SJCRH30 (cell line): ENCODE measurements around the gene SPATS2. TPM values are rescaled to one million over a fixed set of nuclear protein-coding genes. Genes with fewer than 3 reads are reported as not detected.
A peak's percentile ranks its signal among the peaks of the same experiment; 100 is the strongest.

Source experiments
- DNase-seq, 2 experiments: peaks; one replicate each; pipeline ENCODE4 v3.0.0-alpha.2; 2015 to 2020
- H3K27ac ChIP-seq: fragments of 250-450 bp; sonication (Bioruptor Pico); 2 replicates; pipeline ENCODE4 v1.5.1; 2020; ENCODE audit warnings: mild to moderate bottlenecking, moderate library complexity
- H3K27me3 ChIP-seq: fragments of 250-450 bp; sonication (Bioruptor Pico); 2 replicates; pipeline ENCODE4 v1.5.1; 2020; ENCODE audit warnings: mild to moderate bottlenecking, moderate library complexity
- H3K36me3 ChIP-seq: fragments of 250-450 bp; sonication (Bioruptor Pico); 2 replicates; pipeline ENCODE4 v1.5.1; 2020; ENCODE audit warnings: mild to moderate bottlenecking, moderate library complexity
- H3K4me1 ChIP-seq: fragments of 250-450 bp; sonication (Bioruptor Pico); 2 replicates; pipeline ENCODE4 v1.5.1; 2020; ENCODE audit warnings: mild to moderate bottlenecking, moderate library complexity
- H3K4me3 ChIP-seq: fragments of 250-450 bp; sonication (Bioruptor Pico); 2 replicates; pipeline ENCODE4 v1.5.1; 2020; ENCODE audit warnings: mild to moderate bottlenecking, moderate library complexity
- H3K9me3 ChIP-seq: fragments of 250-450 bp; sonication (Bioruptor Pico); replicated peaks from 2 replicates; pipeline ENCODE4 v1.5.1; 2020; ENCODE audit warnings: mild to moderate bottlenecking, moderate library complexity
- total RNA-seq: library from RNA; depleted of rRNA; stranded (reverse); fragments of >200 nt; shearing (Covaris generic); gene quantifications from 2 replicates; pipeline ENCODE4 v1.2.3, GENCODE V29; 2014

The SPATS2 gene
- total RNA-seq, 1 experiment from 2014 or later: 72.6 TPM

DNA sequence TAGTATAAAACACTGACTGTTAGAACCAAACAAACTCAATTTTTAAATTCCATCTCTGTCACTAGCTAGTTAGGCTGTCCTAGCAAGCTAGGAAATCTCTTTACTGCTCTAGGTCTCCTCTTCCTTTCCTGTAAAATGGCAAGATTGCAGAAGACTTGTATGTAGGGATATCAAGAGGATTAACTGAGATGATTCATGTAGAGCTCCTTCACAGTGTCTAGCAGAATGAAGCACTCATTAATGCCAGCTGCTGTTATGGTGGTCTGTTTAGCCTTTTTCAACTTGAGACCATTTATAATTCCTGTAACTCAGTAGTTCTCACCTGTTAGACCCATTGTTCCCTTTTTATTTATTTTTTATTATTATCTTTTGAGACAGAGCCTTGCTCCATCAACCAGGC, 103.7 kb downstream of the SPATS2 start:
- Histone ChIP-seq H3K9me3 (no peaks in the 10 kb centered on the region), H3K36me3 (peaks cover 3% of the 10 kb centered on the region), H3K27ac (peak overlapping the region; percentile 58), H3K27me3 (no peaks in the 10 kb centered on the region), H3K4me3 (no peak overlapping the region), H3K4me1 (peaks cover 17% of the 10 kb centered on the region)
- peak; percentile 60 to 87 for DNase-seq

DNA sequence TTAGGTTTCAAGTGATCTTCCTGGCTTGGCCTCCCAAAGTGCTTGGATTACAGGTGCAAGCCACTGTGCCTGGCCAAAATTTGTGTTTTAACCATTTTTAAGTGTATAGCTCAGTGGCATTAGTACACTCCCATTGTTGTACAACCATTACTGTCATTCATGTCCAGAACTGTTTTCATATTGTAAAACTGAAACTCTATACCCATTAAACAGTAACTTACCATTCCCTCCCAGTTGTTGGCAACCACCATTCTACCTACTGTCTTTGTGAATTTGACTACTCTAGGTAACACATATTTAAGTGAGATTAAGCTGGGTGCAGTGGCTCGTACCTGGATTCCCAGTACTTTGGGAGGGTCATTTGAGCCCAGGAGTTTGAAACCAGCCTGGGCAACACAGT, 104.3 kb downstream of the SPATS2 start:
- H3K4me3 ChIP-seq: no peak overlapping the region
- no peaks in the 10 kb centered on the region for H3K9me3 ChIP-seq
- H3K36me3 ChIP-seq: peaks cover 3% of the 10 kb centered on the region
- no peak for DNase-seq
- H3K27me3 ChIP-seq: no peaks in the 10 kb centered on the region
- H3K4me1 ChIP-seq: peaks cover 17% of the 10 kb centered on the region
- H3K27ac ChIP-seq: peak overlapping the region; percentile 58

DNA sequence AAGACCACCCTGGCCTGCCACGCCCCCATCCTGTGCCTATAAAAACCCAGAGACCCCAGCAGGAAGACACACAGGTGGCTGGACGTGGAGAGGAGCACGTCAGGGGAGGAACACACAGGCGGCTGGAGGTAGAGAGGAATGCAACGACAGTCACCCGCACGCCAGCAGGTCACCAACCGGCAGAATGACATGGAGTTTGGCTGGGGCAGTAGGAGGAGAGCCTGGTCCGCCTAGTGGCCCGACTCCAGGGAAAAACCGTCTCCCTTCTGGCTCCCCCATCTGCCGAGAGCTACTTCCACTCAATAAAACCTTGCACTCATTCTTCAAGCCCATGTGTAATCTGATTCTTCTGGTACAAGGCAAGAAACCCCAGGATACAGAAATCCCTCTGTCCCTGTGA, 108.8 kb downstream of the SPATS2 start:
- Histone ChIP-seq H3K4me1 (peaks cover 13% of the 10 kb centered on the region), H3K27me3 (no peaks in the 10 kb centered on the region), H3K36me3 (peaks cover 2% of the 10 kb centered on the region), H3K4me3 (no peak overlapping the region), H3K27ac (no peak overlapping the region), H3K9me3 (no peaks in the 10 kb centered on the region)
- DNase-seq: no peak

DNA sequence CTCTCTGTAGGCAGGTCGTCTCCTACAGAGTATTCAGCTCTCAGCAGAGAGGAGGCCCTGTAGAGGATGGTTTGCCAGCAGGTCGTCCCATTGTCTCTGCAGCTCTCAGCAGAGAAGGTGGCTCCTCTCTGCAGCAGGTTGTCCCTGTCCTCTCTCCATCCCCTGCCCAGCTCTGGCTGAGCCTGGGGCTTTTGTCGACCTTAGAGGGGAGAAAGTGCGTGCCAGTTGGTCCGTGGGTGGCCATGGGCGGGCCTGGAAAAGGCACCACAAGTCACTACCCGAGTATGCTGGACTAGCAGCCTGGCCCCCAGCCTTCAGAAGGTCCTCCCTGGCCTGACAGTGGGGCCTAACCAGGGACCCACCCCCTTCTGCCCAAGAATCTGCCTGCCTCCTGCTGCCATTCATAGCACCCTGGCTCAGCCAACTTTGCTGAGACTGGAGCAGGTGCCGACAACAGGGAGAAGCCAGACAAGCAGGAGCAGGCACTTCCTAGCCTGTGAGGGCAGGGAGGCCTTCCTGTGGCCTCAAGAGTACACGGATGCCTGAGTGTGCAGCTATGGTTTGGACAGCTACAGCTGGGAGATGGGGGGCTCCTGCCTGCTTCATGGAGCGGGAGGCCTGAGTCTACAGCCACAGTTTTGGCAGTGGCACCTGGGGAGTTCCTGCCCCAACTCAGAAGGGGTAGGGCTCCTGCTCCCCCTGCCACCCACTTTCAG, 111.8 kb downstream of the SPATS2 start:
- Histone ChIP-seq H3K9me3 (no peaks in the 10 kb centered on the region), H3K36me3 (peaks cover 4% of the 10 kb centered on the region), H3K4me1 (peaks cover 26% of the 10 kb centered on the region), H3K4me3 (no peak overlapping the region), H3K27ac (no peak overlapping the region), H3K27me3 (no peaks in the 10 kb centered on the region)
- DNase-seq: peak; percentile 25 to 34

DNA sequence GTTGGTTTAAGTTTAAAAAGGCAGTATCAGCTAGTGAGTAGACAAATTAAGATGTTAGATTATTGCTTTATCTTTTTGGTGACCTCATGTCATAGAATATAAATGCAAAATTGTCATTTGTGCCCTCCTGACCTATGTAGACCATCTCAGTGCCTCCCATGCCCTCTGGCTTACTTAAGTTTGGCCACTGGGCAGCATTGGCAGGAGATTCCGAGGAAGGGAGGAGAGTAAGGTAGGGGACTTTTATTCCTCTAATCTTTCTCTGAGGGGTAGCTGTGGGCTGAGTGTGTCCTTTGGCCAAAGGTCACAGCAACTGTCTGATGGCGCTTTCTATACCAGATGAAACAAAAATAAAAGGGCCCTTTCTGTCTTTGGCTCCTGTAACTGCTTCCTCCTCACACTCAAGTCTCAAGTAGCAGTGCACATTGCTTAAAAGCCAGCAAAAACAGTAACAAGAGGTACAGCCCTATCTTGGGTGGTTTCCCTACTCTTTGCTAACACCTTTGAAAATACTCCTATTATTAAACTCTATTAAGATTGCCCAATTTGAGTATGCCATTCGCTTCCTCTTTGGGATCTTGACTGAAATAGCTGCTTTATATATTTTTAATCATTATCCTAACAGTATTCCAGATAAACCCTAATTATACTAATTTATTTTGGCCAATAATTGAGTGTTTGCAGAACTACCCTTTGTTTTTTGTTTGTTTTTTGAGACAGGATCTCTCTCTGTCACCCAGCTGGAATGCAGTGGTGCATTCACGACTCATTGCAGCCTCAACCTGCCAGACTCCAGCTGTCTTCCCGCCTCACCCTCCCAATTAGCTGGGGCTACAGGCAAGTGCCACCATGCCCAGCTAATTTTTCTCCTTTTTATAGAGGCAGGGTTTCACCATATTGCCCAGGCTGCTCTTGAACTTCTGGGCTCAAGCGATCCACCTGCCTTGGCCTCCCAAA, 115.1 kb downstream of the SPATS2 start:
- no peak overlapping the region for H3K4me3 ChIP-seq
- peak overlapping the region; percentile 69 for H3K27ac ChIP-seq
- H3K9me3 ChIP-seq: no peaks in the 10 kb centered on the region
- no peaks in the 10 kb centered on the region for H3K27me3 ChIP-seq
- peak; percentile 81 for DNase-seq
- peaks cover 26% of the 10 kb centered on the region for H3K4me1 ChIP-seq
- peaks cover 13% of the 10 kb centered on the region; the same call in 1 of the 2 replicates for H3K36me3 ChIP-seq

DNA sequence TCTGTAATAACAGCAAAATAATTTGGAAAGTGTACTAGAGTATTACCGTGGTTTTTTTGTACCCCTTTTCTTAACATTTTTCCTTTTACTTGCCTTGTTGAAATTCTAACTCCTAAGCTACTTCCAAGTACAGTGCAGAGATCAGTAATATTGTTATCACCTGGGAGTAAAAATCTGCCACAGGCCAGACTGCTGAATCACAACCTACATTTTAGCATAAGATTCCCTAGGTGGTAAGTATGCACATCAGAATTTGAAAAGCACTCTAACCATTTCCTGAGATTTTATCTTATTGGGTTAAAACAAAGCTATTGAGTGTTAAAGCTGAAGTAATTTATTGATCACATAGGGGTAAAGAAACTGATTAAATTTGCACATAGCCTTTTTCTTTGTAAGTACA, 116.4 kb downstream of the SPATS2 start:
- peaks cover 26% of the 10 kb centered on the region for H3K4me1 ChIP-seq
- H3K4me3 ChIP-seq: no peak overlapping the region
- H3K27me3 ChIP-seq: no peaks in the 10 kb centered on the region
- peak overlapping the region; percentile 69 for H3K27ac ChIP-seq
- H3K9me3 ChIP-seq: no peaks in the 10 kb centered on the region
- H3K36me3 ChIP-seq: peaks cover 20% of the 10 kb centered on the region; the same call in 1 of the 2 replicates
- DNase-seq: no peak

DNA sequence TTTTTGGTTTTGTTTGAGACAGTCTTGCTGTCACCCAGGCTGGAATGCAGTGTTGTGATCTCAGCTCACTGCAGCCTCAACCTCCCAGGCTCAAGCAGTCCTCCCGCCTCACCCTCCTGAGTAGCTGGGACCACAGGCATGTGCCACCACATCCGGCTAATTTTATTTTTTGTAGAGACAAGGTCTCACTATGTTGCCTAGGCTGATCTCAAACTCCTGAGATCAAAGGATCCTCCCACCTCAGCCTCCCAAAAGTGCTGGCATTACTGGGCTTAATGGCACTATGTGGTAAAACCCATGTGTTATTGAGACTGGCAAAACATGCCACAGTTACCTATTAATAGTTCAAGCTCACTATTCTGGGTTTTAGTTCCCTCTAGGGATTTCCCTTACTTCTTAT, 120.3 kb downstream of the SPATS2 start:
- no peaks in the 10 kb centered on the region for H3K9me3 ChIP-seq
- peaks cover 21% of the 10 kb centered on the region for H3K4me1 ChIP-seq
- H3K36me3 ChIP-seq: peaks cover 23% of the 10 kb centered on the region; the same call in 1 of the 2 replicates
- no peak for DNase-seq
- no peak overlapping the region for H3K27ac ChIP-seq
- H3K4me3 ChIP-seq: no peak overlapping the region
- H3K27me3 ChIP-seq: no peaks in the 10 kb centered on the region

DNA sequence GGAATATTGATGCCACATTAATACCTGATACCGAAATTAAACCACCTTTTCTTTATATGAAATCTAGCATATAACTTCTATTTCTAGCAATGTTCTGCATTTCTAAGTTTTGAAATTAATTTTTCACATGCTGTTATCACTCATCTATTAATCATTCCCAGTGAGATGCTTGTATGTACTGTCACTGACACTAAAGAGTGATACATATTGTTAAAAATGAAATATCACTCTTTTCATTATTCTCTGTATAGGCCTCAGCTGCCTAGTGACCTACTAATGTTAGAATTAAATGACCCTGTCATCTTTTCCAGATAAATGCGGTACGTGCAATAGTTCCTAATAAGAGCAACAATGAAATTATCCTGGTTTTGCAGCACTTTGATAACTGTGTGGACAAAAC, 121.9 kb downstream of the SPATS2 start:
- H3K4me1 ChIP-seq: peaks cover 7% of the 10 kb centered on the region; the same call in 1 of the 2 replicates
- H3K36me3 ChIP-seq: peaks cover 27% of the 10 kb centered on the region; the same call in 1 of the 2 replicates
- peak overlapping the region; percentile 49 for H3K27ac ChIP-seq
- no peaks in the 10 kb centered on the region for H3K27me3 ChIP-seq
- H3K4me3 ChIP-seq: no peak overlapping the region
- no peaks in the 10 kb centered on the region for H3K9me3 ChIP-seq
- DNase-seq: no peak

DNA sequence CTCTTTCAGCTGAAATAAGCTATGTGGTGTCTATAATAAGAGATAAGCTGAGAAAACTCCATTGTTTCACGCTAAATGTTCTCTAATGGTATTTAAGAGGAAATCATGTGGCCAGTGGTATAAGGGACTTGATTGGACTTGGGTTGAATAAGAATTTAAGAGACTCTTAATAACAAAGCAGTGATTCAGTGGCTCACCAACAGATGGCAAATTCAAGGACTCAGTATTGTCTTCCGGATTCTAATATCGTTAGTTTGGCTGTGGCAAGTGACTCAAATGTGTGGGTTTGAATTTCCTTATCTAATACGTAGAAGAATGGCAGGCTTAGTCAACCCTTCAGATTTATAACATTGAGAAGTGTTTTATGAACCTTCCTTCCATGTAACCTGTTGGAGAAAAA, 122.5 kb downstream of the SPATS2 start:
- peaks cover 7% of the 10 kb centered on the region; the same call in 1 of the 2 replicates for H3K4me1 ChIP-seq
- peak in 1 of 2 experiments; percentile 59 for DNase-seq
- H3K27ac ChIP-seq: peak overlapping the region; percentile 49
- H3K36me3 ChIP-seq: peaks cover 33% of the 10 kb centered on the region
- no peaks in the 10 kb centered on the region for H3K9me3 ChIP-seq
- no peak overlapping the region for H3K4me3 ChIP-seq
- H3K27me3 ChIP-seq: no peaks in the 10 kb centered on the region

DNA sequence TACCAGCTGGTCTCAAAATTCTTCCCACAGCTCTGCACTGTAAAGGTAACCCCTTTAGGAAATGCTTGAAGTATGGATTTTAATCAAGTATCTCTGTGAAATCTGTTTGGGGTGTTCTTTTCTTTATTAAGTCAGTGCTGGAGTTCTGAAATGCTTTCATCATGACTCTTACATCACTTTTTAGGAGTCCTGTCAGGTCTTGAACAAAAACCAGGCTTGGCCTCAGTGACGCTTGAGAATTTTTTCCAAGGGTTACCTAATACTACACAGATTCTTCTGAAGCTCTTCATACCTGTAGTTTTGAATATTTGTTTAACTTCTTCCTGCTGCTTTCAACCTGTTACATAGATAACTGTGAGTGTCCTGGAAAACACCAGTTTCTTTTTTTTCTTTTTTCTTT, 124.6 kb downstream of the SPATS2 start:
- Histone ChIP-seq H3K36me3 (peaks cover 48% of the 10 kb centered on the region), H3K9me3 (no peaks in the 10 kb centered on the region), H3K27me3 (no peaks in the 10 kb centered on the region), H3K27ac (no peak overlapping the region), H3K4me1 (peaks cover 7% of the 10 kb centered on the region; the same call in 1 of the 2 replicates), H3K4me3 (no peak overlapping the region)
- no peak for DNase-seq

DNA sequence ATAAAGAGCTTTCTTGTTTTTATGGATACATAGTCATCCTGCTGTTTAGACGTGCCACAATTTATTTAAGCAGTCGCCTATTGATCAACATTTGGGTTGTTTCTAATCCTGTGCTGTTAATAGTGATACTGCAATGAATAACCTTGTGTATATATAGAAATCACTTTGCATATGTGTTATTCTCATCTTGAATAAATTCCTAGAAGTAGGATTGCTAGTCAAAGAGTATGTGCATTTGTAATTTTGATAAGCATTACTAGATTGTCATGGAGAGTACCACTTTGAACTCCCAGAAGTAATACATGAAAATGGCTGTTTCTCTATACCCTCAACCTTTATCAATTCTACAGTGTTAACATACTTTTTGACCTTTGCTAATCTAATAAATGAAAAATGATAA, 126.6 kb downstream of the SPATS2 start:
- no peak overlapping the region for H3K27ac ChIP-seq
- no peak overlapping the region for H3K4me3 ChIP-seq
- no peak for DNase-seq
- peaks cover 7% of the 10 kb centered on the region; the same call in 1 of the 2 replicates for H3K4me1 ChIP-seq
- no peaks in the 10 kb centered on the region for H3K9me3 ChIP-seq
- H3K27me3 ChIP-seq: no peaks in the 10 kb centered on the region
- H3K36me3 ChIP-seq: peaks cover 41% of the 10 kb centered on the region

DNA sequence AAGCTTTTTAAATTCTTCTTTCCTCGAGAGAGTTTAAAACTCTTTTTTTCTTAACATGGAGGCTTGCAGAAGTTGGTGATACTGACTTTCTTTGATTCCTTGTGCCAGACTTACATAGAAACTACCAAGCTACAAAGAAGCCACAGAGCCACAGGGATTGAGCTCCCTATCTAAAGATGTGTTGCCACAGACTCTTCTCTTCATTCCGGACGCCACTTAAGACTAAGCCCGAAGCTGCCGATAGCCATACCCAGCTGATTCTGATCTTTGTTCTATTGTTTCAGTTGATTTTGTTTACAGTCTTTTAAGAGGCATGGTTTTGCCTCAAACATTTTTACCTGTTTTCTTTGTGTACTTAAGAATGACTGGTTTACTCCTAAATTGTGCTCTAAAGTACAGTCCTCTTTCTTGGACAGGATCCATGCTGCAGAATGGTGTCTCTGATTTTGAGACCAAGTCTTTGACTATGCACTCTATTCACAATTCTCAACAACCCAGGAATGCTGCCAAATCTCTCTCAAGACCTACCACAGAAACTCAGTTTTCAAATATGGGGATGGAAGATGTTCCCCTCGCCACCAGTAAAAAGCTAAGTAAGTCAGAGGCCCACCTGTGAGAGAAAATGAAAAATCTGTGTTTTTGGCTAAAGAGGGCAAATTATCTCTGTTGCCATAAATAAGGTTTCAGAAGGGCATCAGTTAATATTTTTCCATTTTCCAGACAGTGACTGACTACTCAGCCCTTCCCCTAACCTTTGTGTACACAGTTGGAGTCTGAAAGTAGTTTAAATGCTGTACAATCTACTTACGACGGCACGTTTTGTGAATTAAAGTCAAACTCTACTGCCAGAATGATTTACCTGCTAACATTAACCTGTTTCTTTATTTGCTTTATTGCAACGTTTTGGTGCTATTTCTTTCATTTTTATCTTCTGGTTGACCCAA, 129.4 kb downstream of the SPATS2 start:
- H3K27ac ChIP-seq: no peak overlapping the region
- no peaks in the 10 kb centered on the region for H3K9me3 ChIP-seq
- DNase-seq: no peak
- peaks cover 62% of the 10 kb centered on the region for H3K36me3 ChIP-seq
- H3K27me3 ChIP-seq: no peaks in the 10 kb centered on the region
- H3K4me1 ChIP-seq: no peaks in the 10 kb centered on the region
- no peak overlapping the region for H3K4me3 ChIP-seq

DNA sequence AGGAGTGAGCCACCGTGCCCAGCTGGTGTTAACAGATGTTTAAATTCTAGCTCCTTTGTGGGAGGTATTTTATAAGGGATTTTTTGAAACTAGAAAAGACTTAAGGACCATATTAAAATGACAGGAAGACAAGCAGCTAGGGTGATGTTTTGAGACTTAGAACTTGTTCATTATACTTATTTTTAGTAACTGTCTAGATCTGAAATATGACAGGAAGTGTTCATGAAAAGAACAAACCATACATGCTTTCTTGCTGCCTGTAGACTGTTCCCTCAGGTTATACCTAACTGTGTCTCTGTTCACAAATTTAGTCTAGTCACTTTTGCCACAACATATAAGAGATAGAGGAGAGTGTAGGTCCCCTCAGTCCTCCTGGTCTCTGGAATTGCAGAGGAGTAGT, 134.6 kb downstream of the SPATS2 start:
- H3K27ac ChIP-seq: no peak overlapping the region
- no peak overlapping the region for H3K4me3 ChIP-seq
- peaks cover 4% of the 10 kb centered on the region for H3K4me1 ChIP-seq
- DNase-seq: no peak
- no peaks in the 10 kb centered on the region for H3K9me3 ChIP-seq
- peaks cover 48% of the 10 kb centered on the region for H3K36me3 ChIP-seq
- no peaks in the 10 kb centered on the region for H3K27me3 ChIP-seq

DNA sequence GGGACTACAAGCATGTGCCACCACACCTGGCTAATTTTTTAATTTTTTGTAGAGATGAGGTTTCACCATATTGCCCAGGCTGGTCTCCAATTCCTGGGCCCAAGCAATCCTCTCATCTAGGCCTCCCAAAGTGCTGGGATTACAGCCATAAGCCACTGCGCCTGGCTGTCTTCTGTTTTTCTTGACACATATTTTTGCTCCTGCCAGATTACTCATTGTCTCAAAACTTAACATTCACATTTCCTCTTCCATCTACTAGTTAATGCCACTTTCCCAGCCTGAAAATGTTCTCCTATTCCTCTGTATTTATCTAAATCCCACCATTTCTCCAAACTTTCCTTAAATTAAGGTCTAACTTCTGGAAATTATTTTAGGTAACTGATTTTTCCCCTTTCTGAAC, 135.3 kb downstream of the SPATS2 start:
- no peak overlapping the region for H3K27ac ChIP-seq
- no peaks in the 10 kb centered on the region for H3K27me3 ChIP-seq
- peaks cover 45% of the 10 kb centered on the region for H3K36me3 ChIP-seq
- no peak overlapping the region for H3K4me3 ChIP-seq
- H3K4me1 ChIP-seq: peaks cover 10% of the 10 kb centered on the region
- H3K9me3 ChIP-seq: no peaks in the 10 kb centered on the region
- DNase-seq: no peak
